ENCODE results near the gene SCNN1A.

SCNN1A gene

DNA sequence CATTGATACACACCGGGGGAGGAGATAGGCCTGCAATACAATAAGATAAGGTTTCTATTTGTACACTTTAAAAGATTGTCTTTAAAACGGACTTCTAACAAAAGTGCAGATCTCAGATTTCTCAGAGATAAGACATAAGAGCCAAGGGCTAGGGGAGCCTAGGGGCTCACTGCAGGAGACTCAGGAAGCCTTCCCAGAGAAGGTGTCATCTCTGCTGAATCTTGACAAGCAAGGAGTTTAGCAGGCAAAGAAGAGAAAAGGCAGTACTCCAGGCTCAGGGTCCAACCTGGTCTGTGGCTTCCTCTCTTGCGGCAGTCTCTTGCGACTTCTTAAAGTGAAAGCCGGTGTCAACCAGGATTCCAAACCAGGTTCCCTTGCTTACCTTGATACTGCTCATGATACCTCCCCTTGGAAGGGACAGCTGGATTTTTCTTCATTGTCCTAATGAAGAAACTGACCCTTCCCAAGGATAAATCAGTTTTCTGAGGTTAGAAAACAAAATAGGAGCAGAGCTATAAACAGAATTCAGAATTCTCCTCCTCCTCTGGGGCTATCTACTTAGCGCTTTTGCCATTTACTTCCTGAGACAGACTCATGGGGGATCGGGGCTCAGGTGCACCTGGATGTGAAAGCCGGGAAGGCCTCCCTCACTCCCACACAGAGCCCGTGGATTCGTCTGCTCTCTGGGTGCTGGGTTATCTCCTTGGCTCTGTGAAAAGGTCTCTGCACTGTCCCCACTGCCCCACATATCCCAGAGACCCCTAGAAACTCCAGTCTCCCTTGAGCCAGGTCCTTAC, 1.7 kb upstream of the SCNN1A start:
- peaks cover 16% of the 10 kb centered on the region for H3K27me3 Mint-ChIP-seq
- no peaks in the 10 kb centered on the region for H3K36me3 Mint-ChIP-seq (ENCODE audit: low read depth)
- no peak overlapping the region for H3K4me3 Mint-ChIP-seq
- H3K9me3 Mint-ChIP-seq, result no peaks in the 10 kb centered on the region
- peak overlapping the region; percentile 82 for H3K27ac Mint-ChIP-seq
- H3K4me1 Mint-ChIP-seq (ENCODE audit: low read depth), result peaks cover 29% of the 10 kb centered on the region

DNA sequence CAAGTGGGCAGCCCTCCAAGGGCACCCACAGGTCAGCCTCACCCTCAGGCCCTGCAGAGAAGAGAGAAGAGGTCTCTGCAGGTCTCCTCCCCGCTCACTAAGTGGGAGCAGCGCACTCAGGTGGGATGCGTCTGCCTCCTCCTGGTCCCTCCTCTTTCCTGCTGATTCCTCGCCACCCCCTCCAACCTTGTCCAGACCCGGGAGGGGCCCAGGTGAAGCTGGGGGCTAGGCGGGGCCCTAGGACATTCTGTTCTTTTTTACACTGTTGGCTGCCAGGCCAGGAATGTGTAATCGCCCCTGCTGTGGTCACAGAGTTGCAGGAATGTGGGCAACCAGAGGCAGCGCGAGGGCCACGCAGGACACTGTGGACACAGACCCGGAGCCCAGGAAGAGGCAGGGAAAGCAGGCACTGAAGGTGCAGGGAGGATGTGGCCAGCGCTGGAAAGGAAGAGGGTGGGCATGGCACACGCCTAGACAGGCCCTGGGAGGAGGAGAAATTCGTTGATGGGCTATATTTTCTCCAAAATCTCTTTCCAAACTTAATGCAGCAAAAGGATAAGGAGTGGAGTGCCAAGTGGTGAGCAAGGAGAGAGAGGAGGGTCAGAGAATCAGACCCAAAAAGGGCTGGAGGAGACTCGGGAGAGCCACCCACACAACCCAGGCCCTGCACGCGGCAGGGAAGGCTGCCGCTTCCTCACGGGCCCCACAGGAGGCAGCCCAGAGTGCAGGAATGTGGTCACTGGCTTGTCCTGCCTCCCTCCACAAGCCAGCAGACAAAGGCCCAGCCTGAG, 911 bp upstream of the SCNN1A start:
- H3K4me1 Mint-ChIP-seq (ENCODE audit: low read depth), result peaks cover 30% of the 10 kb centered on the region

DNA sequence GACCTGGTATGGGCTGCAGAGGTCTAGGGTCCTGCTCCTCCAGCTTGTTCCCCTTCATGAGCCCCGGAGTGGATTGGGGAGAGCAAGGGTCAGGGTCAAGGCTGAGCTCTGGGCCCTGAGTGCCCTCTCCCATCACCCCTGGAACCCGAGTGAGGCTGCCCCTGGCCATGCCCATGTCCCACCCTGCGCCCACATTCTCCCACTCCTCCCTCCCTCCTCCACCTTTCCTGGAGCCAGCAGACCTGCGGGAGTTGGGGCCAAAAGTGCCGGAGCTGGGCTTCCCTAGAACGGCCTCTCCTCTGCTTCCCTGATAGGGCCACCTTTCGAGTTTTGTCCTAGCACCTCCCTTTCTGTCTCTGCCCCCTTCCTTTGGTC, 590 bp downstream of the SCNN1A start:
- peaks cover 35% of the 10 kb centered on the region for H3K4me1 Mint-ChIP-seq (ENCODE audit: low read depth)
- no peaks in the 10 kb centered on the region for H3K9me3 Mint-ChIP-seq
- no peaks in the 10 kb centered on the region for H3K36me3 Mint-ChIP-seq (ENCODE audit: low read depth)
- peaks cover 3% of the 10 kb centered on the region for H3K27me3 Mint-ChIP-seq
- H3K4me3 Mint-ChIP-seq, result no peak overlapping the region
- no peak overlapping the region for H3K27ac Mint-ChIP-seq

More for the DNA sequence above, 911 bp upstream of the SCNN1A start:
- Mint-ChIP-seq H3K36me3 (ENCODE audit: low read depth) (no peaks in the 10 kb centered on the region), H3K9me3 (no peaks in the 10 kb centered on the region), H3K4me3 (peak overlapping the region; percentile 52), H3K27ac (peak overlapping the region; percentile 82), H3K27me3 (peaks cover 9% of the 10 kb centered on the region)

- no peaks in the 10 kb centered on the region for H3K9me3 Mint-ChIP-seq
- H3K36me3 Mint-ChIP-seq (ENCODE audit: low read depth), result no peaks in the 10 kb centered on the region
- no peak overlapping the region for H3K27ac Mint-ChIP-seq
- no peak overlapping the region for H3K4me3 Mint-ChIP-seq
- H3K4me1 Mint-ChIP-seq (ENCODE audit: low read depth), result peaks cover 35% of the 10 kb centered on the region
- H3K27me3 Mint-ChIP-seq, result peaks cover 3% of the 10 kb centered on the region
Observed at GRCh38 chr12:6374028-6374785, 1.2 kb downstream of the SCNN1A start.

GRCh38 chr12:6373022-6373787, 2.2 kb downstream of the SCNN1A start:
- H3K4me1 Mint-ChIP-seq (ENCODE audit: low read depth), result peaks cover 44% of the 10 kb centered on the region
- peaks cover 3% of the 10 kb centered on the region for H3K27me3 Mint-ChIP-seq
- H3K4me3 Mint-ChIP-seq, result no peak overlapping the region
- H3K36me3 Mint-ChIP-seq (ENCODE audit: low read depth), result no peaks in the 10 kb centered on the region
- H3K9me3 Mint-ChIP-seq, result no peaks in the 10 kb centered on the region
- H3K27ac Mint-ChIP-seq, result no peak overlapping the region

DNA sequence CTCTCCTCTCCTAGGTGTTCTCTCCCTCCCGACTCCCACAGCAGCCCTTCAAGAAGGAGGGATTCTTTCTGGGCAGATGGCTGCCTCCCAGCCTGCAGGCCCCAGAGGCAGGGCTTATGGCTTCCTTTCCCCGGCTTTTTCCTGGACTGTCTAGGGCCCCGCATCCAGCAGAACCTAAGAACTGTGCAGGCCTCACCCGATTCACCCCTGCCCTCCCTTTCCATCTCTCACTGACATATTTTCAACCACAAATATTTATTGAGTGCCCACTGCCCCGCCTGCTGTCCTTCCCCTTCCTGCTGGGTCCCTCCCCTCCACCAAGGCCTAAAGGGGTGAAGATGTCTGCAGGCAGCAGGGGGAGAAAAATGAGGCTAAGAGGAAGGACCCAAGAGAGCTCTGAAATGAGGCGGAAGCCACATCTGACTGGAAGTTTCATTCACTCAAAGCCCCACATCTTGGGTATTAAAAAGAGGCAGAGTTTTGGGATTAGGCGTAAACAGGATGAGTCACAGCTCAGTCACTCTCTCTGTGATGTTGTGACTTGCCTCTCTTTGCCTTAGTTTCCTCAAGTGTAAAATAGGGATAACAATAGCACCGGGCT, 2.9 kb downstream of the SCNN1A start:
- Mint-ChIP-seq H3K27ac (peak overlapping the region; percentile 59), H3K4me1 (ENCODE audit: low read depth) (peaks cover 50% of the 10 kb centered on the region), H3K4me3 (no peak overlapping the region), H3K27me3 (peaks cover 3% of the 10 kb centered on the region), H3K9me3 (no peaks in the 10 kb centered on the region), H3K36me3 (ENCODE audit: low read depth) (no peaks in the 10 kb centered on the region)

DNA sequence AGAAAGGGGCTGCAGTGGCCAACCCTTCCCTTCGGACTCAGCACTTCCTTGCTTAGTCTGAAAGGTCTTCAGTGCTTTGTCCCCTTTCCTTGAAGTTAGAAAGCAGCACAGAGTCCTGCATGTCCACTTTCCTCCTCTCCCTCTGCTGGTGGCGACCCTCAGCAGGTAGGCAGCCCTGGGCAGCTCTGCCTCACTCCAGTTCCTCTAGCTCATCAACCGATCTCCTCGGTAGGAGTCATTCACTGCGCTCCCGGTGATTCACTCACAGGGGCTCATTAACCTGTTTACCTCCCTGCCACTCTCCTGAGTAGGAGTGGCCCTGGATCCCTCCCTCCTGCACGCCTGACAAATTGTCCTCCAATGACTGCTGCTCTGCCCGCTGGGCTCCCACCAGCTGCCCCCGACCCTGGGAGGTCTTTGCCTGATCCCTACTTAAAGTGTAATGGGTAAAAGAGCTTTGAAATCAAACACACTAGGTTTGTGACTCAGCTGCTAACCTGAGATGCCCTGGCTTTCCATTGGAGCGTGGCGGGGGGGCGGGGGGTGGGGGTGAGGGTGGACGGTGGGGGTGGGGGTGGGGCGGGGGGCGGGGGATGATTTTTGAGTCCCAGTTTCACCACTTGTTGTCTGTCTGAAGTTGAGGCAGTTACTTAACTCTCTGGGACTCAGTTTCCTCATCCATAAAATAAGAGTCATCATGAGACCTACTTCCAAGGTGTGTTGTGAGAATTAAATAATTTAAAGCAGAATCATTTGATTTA, 4.2 kb downstream of the SCNN1A start:
- Mint-ChIP-seq H3K9me3 (no peaks in the 10 kb centered on the region), H3K36me3 (ENCODE audit: low read depth) (no peaks in the 10 kb centered on the region), H3K4me1 (ENCODE audit: low read depth) (peaks cover 45% of the 10 kb centered on the region), H3K27ac (peak overlapping the region; percentile 36), H3K27me3 (peaks cover 3% of the 10 kb centered on the region), H3K4me3 (no peak overlapping the region)

- no peaks in the 10 kb centered on the region for H3K9me3 Mint-ChIP-seq
- peaks cover 39% of the 10 kb centered on the region for H3K4me1 Mint-ChIP-seq (ENCODE audit: low read depth)
- H3K4me3 Mint-ChIP-seq, result no peak overlapping the region
- H3K27me3 Mint-ChIP-seq, result peaks cover 3% of the 10 kb centered on the region
- no peaks in the 10 kb centered on the region for H3K36me3 Mint-ChIP-seq (ENCODE audit: low read depth)
- H3K27ac Mint-ChIP-seq, result no peak overlapping the region
Observed at GRCh38 chr12:6370576-6370935, 4.8 kb downstream of the SCNN1A start.

GRCh38 chr12:6369916-6370575, 5.3 kb downstream of the SCNN1A start:
- Mint-ChIP-seq H3K4me1 (ENCODE audit: low read depth) (peaks cover 38% of the 10 kb centered on the region), H3K27ac (peak overlapping the region; percentile 38)

DNA sequence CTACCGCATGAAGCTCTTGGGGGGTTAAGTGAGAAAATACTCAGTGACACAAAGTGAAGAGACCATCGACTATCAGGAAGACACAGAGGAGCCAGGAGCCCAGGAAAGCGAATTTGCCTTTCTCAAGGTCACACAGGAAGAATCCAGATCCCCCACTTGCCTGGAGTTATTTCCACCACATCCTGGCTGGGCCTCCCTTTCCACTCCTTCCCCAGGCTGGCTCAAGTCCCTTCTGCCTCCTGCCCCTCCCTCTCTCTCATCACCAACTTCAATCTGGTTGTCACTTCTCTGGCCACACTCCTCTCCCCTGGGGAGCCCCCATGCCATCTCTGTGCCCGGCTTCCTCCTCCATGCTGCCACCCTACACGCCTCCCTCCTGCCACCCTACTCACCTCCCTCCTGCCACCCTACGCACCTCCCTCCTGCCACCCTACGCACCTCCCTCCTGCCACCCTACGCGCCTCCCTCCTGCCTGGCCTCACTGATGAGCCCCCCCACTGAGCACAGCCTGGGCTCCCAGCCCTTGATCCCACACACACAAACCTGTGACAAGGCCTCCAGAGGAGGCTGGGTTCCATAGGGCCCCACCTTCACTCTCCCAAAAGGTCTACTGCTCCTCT, 6.3 kb downstream of the SCNN1A start:
- Mint-ChIP-seq H3K27me3 (peaks cover 3% of the 10 kb centered on the region), H3K4me3 (no peak overlapping the region), H3K36me3 (ENCODE audit: low read depth) (no peaks in the 10 kb centered on the region), H3K9me3 (no peaks in the 10 kb centered on the region), H3K27ac (peak overlapping the region; percentile 54), H3K4me1 (ENCODE audit: low read depth) (peaks cover 41% of the 10 kb centered on the region)

More at GRCh38 chr12:6369916-6370575, 5.3 kb downstream of the SCNN1A start:
- Mint-ChIP-seq H3K4me3 (no peak overlapping the region), H3K9me3 (no peaks in the 10 kb centered on the region), H3K36me3 (ENCODE audit: low read depth) (no peaks in the 10 kb centered on the region), H3K27me3 (peaks cover 3% of the 10 kb centered on the region)

DNA sequence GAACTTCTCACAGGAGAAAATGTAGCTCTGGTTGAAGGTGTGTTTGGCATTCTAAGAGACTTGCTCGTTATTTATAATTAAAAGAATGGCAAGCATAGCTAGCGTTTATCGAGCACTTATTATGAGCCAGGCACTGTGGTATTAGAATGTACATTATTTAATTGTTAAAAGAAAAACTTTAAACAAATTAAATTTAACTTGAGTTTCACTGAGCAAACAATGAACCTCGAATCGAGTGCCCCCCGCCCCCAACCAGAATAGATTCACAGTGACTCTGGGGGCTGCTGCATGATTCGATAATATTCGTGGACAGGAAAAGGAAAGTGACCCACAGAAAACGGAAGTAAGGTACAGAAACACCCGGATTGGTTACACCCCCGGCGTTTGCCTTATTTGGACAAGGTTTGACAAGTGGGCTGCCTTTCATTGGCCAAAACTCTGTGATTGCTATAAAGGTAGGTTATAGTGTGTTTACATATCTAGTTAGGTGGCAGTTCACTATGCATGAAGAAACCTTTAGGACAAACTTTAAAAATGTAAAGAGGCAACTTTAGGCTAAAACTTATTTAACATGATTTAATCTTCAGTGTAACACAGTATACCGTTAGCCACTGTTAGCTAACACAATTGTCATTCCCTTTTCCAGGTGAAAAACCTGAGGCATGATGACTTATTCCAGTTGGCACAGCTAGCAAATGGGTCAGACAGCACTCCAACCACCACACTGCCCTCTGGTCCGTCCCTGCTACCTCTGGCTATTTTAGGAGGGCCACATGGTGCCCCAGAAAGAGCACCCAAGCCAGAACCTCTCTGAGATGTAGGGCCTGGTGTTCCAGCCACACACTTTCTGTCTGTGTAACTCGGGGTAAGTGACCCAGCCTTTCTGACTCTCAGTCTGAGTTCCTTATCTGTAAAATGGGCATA, 7.1 kb downstream of the SCNN1A start:
- H3K27ac Mint-ChIP-seq, result peak overlapping the region; percentile 79
- H3K27me3 Mint-ChIP-seq, result no peaks in the 10 kb centered on the region
- peak overlapping the region; percentile 39 for H3K4me3 Mint-ChIP-seq
- peaks cover 43% of the 10 kb centered on the region for H3K4me1 Mint-ChIP-seq (ENCODE audit: low read depth)
- no peaks in the 10 kb centered on the region for H3K36me3 Mint-ChIP-seq (ENCODE audit: low read depth)
- no peaks in the 10 kb centered on the region for H3K9me3 Mint-ChIP-seq

All from stimulated activated naive CD8-positive, alpha-beta T cell treated with anti-CD3 and anti-CD28 coated beads, Interleukin-15, Interleukin-2, amounts not matched to agents 100 ng/mL and 50 ng/mL, for 24 hours (primary cell).